ENCODE data around the gene TRIM41. TPM values are rescaled to one million over a fixed set of nuclear protein-coding genes. Genes with fewer than 3 reads are reported as not detected.

TRIM41 gene
- total and polyA plus RNA-seq, 9 of the 15 experiments (the other 6 are each of a cell fraction or from before 2014, with no cell fraction given), result 1.8 to 47.6 (median 20.9) TPM

- TF ChIP-seq, protein P1, sequence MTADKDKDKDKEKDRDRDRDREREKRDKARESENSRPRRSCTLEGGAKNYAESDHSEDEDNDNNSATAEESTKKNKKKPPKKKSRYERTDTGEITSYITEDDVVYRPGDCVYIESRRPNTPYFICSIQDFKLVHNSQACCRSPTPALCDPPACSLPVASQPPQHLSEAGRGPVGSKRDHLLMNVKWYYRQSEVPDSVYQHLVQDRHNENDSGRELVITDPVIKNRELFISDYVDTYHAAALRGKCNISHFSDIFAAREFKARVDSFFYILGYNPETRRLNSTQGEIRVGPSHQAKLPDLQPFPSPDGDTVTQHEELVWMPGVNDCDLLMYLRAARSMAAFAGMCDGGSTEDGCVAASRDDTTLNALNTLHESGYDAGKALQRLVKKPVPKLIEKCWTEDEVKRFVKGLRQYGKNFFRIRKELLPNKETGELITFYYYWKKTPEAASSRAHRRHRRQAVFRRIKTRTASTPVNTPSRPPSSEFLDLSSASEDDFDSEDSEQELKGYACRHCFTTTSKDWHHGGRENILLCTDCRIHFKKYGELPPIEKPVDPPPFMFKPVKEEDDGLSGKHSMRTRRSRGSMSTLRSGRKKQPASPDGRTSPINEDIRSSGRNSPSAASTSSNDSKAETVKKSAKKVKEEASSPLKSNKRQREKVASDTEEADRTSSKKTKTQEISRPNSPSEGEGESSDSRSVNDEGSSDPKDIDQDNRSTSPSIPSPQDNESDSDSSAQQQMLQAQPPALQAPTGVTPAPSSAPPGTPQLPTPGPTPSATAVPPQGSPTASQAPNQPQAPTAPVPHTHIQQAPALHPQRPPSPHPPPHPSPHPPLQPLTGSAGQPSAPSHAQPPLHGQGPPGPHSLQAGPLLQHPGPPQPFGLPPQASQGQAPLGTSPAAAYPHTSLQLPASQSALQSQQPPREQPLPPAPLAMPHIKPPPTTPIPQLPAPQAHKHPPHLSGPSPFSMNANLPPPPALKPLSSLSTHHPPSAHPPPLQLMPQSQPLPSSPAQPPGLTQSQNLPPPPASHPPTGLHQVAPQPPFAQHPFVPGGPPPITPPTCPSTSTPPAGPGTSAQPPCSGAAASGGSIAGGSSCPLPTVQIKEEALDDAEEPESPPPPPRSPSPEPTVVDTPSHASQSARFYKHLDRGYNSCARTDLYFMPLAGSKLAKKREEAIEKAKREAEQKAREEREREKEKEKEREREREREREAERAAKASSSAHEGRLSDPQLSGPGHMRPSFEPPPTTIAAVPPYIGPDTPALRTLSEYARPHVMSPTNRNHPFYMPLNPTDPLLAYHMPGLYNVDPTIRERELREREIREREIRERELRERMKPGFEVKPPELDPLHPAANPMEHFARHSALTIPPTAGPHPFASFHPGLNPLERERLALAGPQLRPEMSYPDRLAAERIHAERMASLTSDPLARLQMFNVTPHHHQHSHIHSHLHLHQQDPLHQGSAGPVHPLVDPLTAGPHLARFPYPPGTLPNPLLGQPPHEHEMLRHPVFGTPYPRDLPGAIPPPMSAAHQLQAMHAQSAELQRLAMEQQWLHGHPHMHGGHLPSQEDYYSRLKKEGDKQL (CRISPR knock-in tag; IDR thresholded peaks at IDR 0.05; ENCODE audit: borderline replicate concordance), result peak; percentile 31; the same call in 1 of the 2 replicates
- no peak for TF ChIP-seq NCOA2 (IDR thresholded peaks at IDR 0.05; ENCODE audit: partially characterized antibody in 2 of 2)
- TF ChIP-seq RNF219 (CRISPR knock-in tag; IDR thresholded peaks at IDR 0.05), result no peak
- no peak for TF ChIP-seq STAG1 (CRISPR knock-in tag; IDR thresholded peaks at IDR 0.05; ENCODE audit: borderline replicate concordance)
- TF ChIP-seq HSF4 (CRISPR knock-in tag; IDR thresholded peaks at IDR 0.05; ENCODE audit: borderline replicate concordance), result no peak
- no peak for TF ChIP-seq NFATC3 (IDR thresholded peaks at IDR 0.05)
- TF ChIP-seq XRCC4 (IDR thresholded peaks at IDR 0.05; ENCODE audit: extremely low read depth, insufficient read depth, insufficient read length), result no peak
- no peak for TF ChIP-seq ZNF707 (CRISPR knock-in tag; conservative IDR thresholded peaks at IDR 0.05)
- TF ChIP-seq, protein P2, sequence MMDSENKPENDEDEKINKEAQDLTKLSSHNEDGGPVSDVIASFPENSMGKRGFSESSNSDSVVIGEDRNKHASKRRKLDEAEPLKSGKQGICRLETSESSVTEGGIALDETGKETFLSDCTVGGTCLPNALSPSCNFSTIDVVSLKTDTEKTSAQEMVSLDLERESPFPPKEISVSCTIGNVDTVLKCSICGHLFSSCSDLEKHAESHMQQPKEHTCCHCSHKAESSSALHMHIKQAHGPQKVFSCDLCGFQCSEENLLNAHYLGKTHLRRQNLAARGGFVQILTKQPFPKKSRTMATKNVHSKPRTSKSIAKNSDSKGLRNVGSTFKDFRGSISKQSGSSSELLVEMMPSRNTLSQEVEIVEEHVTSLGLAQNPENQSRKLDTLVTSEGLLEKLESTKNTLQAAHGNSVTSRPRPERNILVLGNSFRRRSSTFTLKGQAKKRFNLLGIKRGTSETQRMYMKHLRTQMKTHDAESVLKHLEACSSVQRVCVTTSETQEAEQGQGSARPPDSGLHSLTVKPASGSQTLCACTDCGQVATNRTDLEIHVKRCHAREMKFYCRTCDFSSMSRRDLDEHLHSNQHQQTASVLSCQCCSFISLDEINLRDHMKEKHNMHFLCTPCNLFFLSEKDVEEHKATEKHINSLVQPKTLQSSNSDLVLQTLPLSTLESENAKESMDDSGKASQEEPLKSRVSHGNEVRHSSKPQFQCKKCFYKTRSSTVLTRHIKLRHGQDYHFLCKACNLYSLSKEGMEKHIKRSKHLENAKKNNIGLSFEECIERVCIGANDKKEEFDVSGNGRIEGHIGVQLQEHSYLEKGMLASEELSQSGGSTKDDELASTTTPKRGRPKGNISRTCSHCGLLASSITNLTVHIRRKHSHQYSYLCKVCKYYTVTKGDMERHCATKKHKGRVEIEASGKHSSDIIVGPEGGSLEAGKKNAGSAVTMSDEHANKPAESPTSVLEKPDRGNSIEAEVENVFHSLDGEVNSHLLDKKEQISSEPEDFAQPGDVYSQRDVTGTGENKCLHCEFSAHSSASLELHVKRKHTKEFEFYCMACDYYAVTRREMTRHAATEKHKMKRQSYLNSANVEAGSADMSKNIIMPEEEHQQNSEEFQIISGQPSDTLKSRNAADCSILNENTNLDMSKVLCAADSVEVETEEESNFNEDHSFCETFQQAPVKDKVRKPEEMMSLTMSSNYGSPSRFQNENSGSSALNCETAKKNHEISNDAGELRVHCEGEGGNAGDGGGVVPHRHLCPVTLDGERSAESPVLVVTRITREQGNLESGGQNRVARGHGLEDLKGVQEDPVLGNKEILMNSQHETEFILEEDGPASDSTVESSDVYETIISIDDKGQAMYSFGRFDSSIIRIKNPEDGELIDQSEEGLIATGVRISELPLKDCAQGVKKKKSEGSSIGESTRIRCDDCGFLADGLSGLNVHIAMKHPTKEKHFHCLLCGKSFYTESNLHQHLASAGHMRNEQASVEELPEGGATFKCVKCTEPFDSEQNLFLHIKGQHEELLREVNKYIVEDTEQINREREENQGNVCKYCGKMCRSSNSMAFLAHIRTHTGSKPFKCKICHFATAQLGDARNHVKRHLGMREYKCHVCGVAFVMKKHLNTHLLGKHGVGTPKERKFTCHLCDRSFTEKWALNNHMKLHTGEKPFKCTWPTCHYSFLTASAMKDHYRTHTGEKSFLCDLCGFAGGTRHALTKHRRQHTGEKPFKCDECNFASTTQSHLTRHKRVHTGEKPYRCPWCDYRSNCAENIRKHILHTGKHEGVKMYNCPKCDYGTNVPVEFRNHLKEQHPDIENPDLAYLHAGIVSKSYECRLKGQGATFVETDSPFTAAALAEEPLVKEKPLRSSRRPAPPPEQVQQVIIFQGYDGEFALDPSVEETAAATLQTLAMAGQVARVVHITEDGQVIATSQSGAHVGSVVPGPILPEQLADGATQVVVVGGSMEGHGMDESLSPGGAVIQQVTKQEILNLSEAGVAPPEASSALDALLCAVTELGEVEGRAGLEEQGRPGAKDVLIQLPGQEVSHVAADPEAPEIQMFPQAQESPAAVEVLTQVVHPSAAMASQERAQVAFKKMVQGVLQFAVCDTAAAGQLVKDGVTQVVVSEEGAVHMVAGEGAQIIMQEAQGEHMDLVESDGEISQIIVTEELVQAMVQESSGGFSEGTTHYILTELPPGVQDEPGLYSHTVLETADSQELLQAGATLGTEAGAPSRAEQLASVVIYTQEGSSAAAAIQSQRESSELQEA (IDR thresholded peaks at IDR 0.05; ENCODE audit: low read depth), result peak; percentile 73
- TF ChIP-seq DPF2 (IDR thresholded peaks at IDR 0.05), result no peak; the same call in 1 of the 2 replicates
- peak; percentile 94 to 95 for TF ChIP-seq NRF1 (conservative IDR thresholded peaks at IDR 0.05 in 1 of 2, IDR thresholded peaks at IDR 0.05 in 1 of 2)
These were observed 31.4 kb upstream of the TRIM41 start (continued) for GRCh38 chr5:181191526-181192336.

All from K562 (cell line).